HFFc6 (cell line): ENCODE data around the gene AIFM2. TPM values are rescaled to one million over a fixed set of nuclear protein-coding genes. Genes with fewer than 3 reads are reported as not detected.

Source experiments
- DNase-seq: peaks from one replicate; pipeline ENCODE4 v3.0.0-alpha.2; 2018
- H3K27ac Mint-ChIP-seq: 2 replicates; pipeline ENCODE4 v1.8.0; 2020; ENCODE audit warnings: mild to moderate bottlenecking, mixed read lengths
- H3K27me3 Mint-ChIP-seq: 2 replicates; pipeline ENCODE4 v1.8.0; 2021; ENCODE audit warnings: mild to moderate bottlenecking, moderate library complexity, mixed read lengths; ENCODE audit not compliant: insufficient read depth
- H3K36me3 Mint-ChIP-seq: 2 replicates; pipeline ENCODE4 v1.8.0; 2021; ENCODE audit warnings: low read depth, mixed read lengths
- H3K4me1 Mint-ChIP-seq: 2 replicates; pipeline ENCODE4 v1.8.0; 2020; ENCODE audit warnings: low read depth, mixed read lengths
- H3K4me3 Mint-ChIP-seq: 2 replicates; pipeline ENCODE4 v1.8.0; 2020; ENCODE audit warnings: mild to moderate bottlenecking, moderate library complexity, mixed read lengths
- H3K9me3 Mint-ChIP-seq: 2 replicates; pipeline ENCODE4 v1.8.0; 2020; ENCODE audit warnings: mild to moderate bottlenecking, mixed read lengths
- total RNA-seq, 6 experiments: library from RNA; stranded (reverse); fragmentation: NEBNext Ultra II Directional; extraction: Animal tissue kit (Norgen Biotek cat#: 25700); gene quantifications; 2 replicates in 1 of 6; 3 replicates in 5 of 6; pipeline ENCODE4 v1.2.3, GENCODE V29; 2021
- TF ChIP-seq, protein P1 (sequence below): fragments of 200-600 bp; sonication (generic); IDR thresholded peaks from 2 replicates; pipeline ENCODE4 v1.5.0; 2021; ENCODE audit warnings: antibody characterized with exemption, mild to moderate bottlenecking

Gene AIFM2
- total RNA-seq, 6 experiments from 2014 or later, result 5.1 to 12.3 (median 10.4) TPM

DNA sequence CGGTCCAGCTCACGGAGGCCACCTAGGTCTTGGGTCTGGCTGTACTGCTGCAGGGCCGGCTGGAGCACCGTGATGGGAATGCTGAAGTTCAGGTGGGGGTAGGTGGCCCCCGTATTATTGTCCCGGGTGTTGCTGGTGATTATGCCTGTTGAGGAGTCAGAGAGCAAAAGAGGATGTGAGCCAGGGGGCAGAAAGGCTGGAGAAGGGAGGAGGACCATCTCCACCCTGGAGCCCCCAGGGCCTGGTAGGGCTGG is 7.3 kb upstream of the AIFM2 start:
- no peaks in the 10 kb centered on the region; the same call in 1 of the 2 replicates for H3K27me3 Mint-ChIP-seq
- H3K9me3 Mint-ChIP-seq, result no peaks in the 10 kb centered on the region
- H3K4me1 Mint-ChIP-seq, result peaks cover 5% of the 10 kb centered on the region
- peaks cover 15% of the 10 kb centered on the region for H3K36me3 Mint-ChIP-seq
- no peak overlapping the region for H3K27ac Mint-ChIP-seq
- H3K4me3 Mint-ChIP-seq, result no peak overlapping the region
- DNase-seq, result no peak
- TF ChIP-seq, protein P1, sequence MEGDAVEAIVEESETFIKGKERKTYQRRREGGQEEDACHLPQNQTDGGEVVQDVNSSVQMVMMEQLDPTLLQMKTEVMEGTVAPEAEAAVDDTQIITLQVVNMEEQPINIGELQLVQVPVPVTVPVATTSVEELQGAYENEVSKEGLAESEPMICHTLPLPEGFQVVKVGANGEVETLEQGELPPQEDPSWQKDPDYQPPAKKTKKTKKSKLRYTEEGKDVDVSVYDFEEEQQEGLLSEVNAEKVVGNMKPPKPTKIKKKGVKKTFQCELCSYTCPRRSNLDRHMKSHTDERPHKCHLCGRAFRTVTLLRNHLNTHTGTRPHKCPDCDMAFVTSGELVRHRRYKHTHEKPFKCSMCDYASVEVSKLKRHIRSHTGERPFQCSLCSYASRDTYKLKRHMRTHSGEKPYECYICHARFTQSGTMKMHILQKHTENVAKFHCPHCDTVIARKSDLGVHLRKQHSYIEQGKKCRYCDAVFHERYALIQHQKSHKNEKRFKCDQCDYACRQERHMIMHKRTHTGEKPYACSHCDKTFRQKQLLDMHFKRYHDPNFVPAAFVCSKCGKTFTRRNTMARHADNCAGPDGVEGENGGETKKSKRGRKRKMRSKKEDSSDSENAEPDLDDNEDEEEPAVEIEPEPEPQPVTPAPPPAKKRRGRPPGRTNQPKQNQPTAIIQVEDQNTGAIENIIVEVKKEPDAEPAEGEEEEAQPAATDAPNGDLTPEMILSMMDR, result no peak

DNA sequence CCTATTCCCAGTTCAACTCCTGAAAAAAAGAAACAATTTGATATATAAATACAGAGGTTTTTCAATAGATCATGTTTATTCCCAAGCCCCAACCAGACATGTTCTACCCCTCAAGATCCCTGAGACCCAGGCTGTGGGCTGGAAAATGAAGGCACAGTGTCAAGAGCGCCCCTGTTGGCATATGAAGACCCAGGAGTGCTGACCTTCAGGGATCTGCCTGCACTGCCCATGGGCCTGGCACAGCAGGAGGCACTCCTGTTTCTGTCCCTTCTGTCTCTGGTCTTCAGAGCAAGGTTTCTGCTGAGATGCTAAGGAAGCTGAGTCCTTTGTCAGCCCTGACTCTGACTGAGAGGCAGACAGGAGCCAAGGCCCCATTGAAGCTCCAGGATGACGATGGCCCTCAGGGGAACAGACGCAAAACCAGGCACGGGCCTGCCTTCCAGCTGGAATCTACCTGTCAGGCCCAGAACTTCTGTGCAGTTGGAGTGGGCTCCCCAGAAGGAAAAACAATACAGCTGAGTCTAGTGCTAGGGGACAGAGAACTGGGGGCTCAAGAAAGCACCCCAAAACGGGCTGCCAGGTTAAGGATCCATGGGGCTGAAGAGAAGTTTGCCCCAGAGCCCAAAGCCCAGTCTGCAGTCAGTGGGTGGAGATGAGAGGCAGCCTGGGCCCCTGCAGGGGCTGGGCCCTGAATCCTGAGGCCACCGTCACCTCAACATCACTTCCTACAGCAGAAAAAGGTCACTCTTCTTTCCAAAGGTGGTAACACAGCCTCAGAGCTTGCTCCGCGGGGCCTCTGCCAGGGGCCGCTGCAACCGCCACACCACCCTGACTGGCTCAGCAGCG is 6.7 kb upstream of the AIFM2 start:
- Mint-ChIP-seq H3K4me3 (no peak overlapping the region), H3K4me1 (peaks cover 3% of the 10 kb centered on the region), H3K27ac (no peak overlapping the region), H3K27me3 (no peaks in the 10 kb centered on the region; the same call in 1 of the 2 replicates), H3K36me3 (peaks cover 13% of the 10 kb centered on the region), H3K9me3 (no peaks in the 10 kb centered on the region)
- TF ChIP-seq, protein P1, result no peak
- DNase-seq, result no peak

- H3K9me3 Mint-ChIP-seq, result no peaks in the 10 kb centered on the region
- H3K27me3 Mint-ChIP-seq, result no peaks in the 10 kb centered on the region; the same call in 1 of the 2 replicates
- no peak overlapping the region for H3K27ac Mint-ChIP-seq
- H3K4me3 Mint-ChIP-seq, result no peak overlapping the region
- TF ChIP-seq, protein P1, result no peak
- DNase-seq, result no peak
- peaks cover 10% of the 10 kb centered on the region for H3K36me3 Mint-ChIP-seq
- peaks cover 3% of the 10 kb centered on the region for H3K4me1 Mint-ChIP-seq
Measured at GRCh38 chr10:70137927-70138883, 5.6 kb upstream of the AIFM2 start.

DNA sequence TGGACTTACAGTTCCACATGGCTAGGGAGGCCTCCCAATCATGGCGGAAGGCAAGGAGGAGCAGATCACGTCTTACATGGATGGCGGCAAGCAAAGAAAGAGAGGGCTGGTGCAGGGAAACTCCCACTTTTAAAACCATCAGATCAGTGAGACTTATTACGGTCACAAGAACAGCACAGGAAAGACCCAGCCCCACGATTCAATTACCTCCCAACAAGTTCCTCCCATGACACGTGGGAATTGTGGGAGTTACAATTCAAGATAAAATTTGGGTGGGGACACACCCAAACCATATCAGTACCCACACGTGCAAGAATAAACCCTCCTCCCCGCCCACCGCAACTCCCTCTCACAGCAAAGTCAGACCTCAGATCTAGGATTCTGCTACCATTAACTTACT is 4.5 kb upstream of the AIFM2 start:
- H3K27ac Mint-ChIP-seq, result no peak overlapping the region

GRCh38 chr10:70135684-70136083 is 3.1 kb upstream of the AIFM2 start:
- DNase-seq, result no peak
- Mint-ChIP-seq H3K27ac (no peak overlapping the region), H3K4me1 (peaks cover 26% of the 10 kb centered on the region), H3K27me3 (no peaks in the 10 kb centered on the region; the same call in 1 of the 2 replicates), H3K9me3 (no peaks in the 10 kb centered on the region), H3K4me3 (no peak overlapping the region), H3K36me3 (peaks cover 10% of the 10 kb centered on the region)
- TF ChIP-seq, protein P1, result no peak

More for the DNA sequence above, 4.5 kb upstream of the AIFM2 start:
- Mint-ChIP-seq H3K4me3 (no peak overlapping the region), H3K27me3 (no peaks in the 10 kb centered on the region; the same call in 1 of the 2 replicates), H3K36me3 (peaks cover 10% of the 10 kb centered on the region), H3K9me3 (no peaks in the 10 kb centered on the region), H3K4me1 (peaks cover 11% of the 10 kb centered on the region)
- TF ChIP-seq, protein P1, result no peak
- DNase-seq, result no peak
